ENCODE results near the gene DHRS7C. TPM values are rescaled to one million over a fixed set of nuclear protein-coding genes. Genes with fewer than 3 reads are reported as not detected.
"Not testable (repeated sequence)": the region's sequence is repeated elsewhere in the genome, so short reads cannot be mapped to it uniquely, and the experiment has no call there.

Gene DHRS7C
- total RNA-seq, 2 experiments from 2014 or later, result not detected

- CTCF ChIA-PET, result no interaction called here
- H3K4me3 Mint-ChIP-seq, result no peak overlapping the region
- H3K36me3 Mint-ChIP-seq (ENCODE audit: low read depth), result no peaks in the 10 kb centered on the region
- intact Hi-C loops (cut with micrococcal nuclease), result no loop called here
- H3K27ac Mint-ChIP-seq, result no peak overlapping the region
- no peaks in the 10 kb centered on the region for H3K4me1 Mint-ChIP-seq (ENCODE audit: low read depth)
- H3K9me3 Mint-ChIP-seq, result no peaks in the 10 kb centered on the region
- DNase-seq, result no peak
- peaks cover 19% of the 10 kb centered on the region for H3K27me3 Mint-ChIP-seq (ENCODE audit: low read depth)
Observed at GRCh38 chr17:9802294-9802693, 10.9 kb upstream of the DHRS7C start.

DNA sequence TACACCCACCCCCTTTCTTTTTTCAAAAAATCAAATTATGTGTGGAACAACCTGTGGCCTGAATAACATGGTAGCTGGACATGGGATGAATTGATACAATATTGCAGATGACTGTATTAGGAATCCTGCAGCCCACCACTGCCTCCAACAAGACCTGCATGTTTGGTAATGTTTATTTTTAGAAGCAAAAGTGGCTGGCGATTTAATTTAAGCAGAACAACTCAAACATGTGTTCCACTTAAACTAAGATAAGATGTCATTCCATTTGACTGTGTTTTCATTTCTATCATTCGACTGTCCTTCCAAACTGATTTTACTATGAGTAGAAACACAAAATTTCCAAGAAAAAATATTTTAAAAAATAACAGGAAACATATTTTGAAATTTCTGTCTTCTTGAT is 10.1 kb upstream of the DHRS7C start:
- Mint-ChIP-seq H3K4me3 (no peak overlapping the region), H3K36me3 (ENCODE audit: low read depth) (no peaks in the 10 kb centered on the region), H3K4me1 (ENCODE audit: low read depth) (no peaks in the 10 kb centered on the region), H3K27ac (no peak overlapping the region), H3K27me3 (ENCODE audit: low read depth) (peaks cover 20% of the 10 kb centered on the region), H3K9me3 (no peaks in the 10 kb centered on the region)
- no peak for DNase-seq
- CTCF ChIA-PET, result no interaction called here
- intact Hi-C loops (cut with micrococcal nuclease), result no loop called here

DNA sequence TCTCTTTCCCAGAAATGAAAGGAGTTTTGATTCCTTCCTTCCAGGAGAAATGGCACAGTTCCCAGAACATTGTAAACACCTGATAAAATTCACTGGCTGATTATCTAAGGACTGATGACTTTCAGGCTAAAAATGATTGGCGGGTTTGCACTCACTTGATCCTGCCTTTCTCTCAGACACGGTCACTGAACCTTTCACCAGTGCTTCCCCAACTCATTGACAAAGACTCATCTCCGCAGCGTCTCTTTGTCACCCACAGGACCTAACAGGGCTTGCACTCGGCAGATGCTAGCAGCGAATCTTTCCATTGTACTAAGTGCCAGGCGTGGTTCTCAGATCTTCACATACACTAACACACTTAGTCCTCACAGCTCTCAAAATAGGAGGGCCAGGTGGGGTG is 7.3 kb upstream of the DHRS7C start:
- Mint-ChIP-seq H3K27ac (no peak overlapping the region), H3K4me3 (no peak overlapping the region), H3K9me3 (no peaks in the 10 kb centered on the region), H3K4me1 (ENCODE audit: low read depth) (no peaks in the 10 kb centered on the region), H3K36me3 (ENCODE audit: low read depth) (no peaks in the 10 kb centered on the region), H3K27me3 (ENCODE audit: low read depth) (peaks cover 23% of the 10 kb centered on the region)
- intact Hi-C loops (cut with micrococcal nuclease), result no loop called here
- CTCF ChIA-PET, result no interaction called here
- DNase-seq, result no peak

DNA sequence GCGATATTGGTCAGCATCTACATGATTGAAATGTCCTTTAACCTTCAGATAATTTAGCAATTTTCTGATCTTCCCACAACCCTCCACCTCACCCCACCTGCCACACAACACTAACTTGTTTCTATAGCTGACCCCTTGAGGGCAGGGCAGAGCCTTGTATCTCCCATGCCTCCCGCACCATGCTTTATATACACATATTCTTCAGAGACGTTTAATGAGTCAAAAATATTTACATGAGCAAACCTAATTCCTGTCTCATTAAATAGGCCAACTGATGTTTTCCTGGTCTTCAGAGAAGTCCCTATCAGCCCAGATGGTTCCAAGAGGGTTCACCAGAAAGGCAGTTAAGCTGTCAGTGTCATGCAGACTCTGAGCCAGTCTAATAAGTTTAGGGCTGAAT is 6.6 kb upstream of the DHRS7C start:
- H3K4me3 Mint-ChIP-seq, result no peak overlapping the region
- intact Hi-C loops (cut with micrococcal nuclease), result no loop called here
- DNase-seq, result no peak
- no peaks in the 10 kb centered on the region for H3K4me1 Mint-ChIP-seq (ENCODE audit: low read depth)
- no peaks in the 10 kb centered on the region for H3K36me3 Mint-ChIP-seq (ENCODE audit: low read depth)
- peaks cover 22% of the 10 kb centered on the region for H3K27me3 Mint-ChIP-seq (ENCODE audit: low read depth)
- CTCF ChIA-PET, result no interaction called here
- no peak overlapping the region for H3K27ac Mint-ChIP-seq
- no peaks in the 10 kb centered on the region for H3K9me3 Mint-ChIP-seq

- H3K27ac Mint-ChIP-seq, result no peak overlapping the region
- no peak overlapping the region for H3K4me3 Mint-ChIP-seq
- H3K9me3 Mint-ChIP-seq, result no peaks in the 10 kb centered on the region
- H3K4me1 Mint-ChIP-seq (ENCODE audit: low read depth), result no peaks in the 10 kb centered on the region
- H3K36me3 Mint-ChIP-seq (ENCODE audit: low read depth), result no peaks in the 10 kb centered on the region
- intact Hi-C loops (cut with micrococcal nuclease), result no loop called here
- DNase-seq, result no peak
- H3K27me3 Mint-ChIP-seq (ENCODE audit: low read depth), result peaks cover 13% of the 10 kb centered on the region
- CTCF ChIA-PET, result no interaction called here
Observed at GRCh38 chr17:9792181-9792840, 919 bp upstream of the DHRS7C start.

DNA sequence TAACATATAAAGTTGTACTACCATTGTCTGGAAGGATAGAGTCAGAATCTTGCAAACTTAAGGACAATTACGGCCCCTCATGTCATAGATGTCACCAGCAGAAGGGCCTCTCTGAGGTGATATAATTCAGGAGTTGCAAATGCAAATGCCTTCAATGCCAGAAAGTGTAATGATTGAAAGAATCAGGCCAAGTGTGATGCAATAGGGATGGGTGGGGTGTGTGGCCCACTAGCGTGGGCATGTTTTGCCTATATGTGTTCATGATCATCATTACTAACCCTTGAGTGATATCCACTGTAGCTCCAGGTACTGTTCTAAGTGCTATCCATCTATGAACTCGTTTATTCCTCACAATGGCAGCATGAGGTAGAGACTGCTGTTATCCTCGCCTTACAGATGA is 1.1 kb downstream of the DHRS7C start:
- DNase-seq, result no peak
- no peaks in the 10 kb centered on the region for H3K4me1 Mint-ChIP-seq (ENCODE audit: low read depth)
- no peak overlapping the region for H3K4me3 Mint-ChIP-seq
- CTCF ChIA-PET, result no interaction called here
- intact Hi-C loops (cut with micrococcal nuclease), result no loop called here
- no peak overlapping the region for H3K27ac Mint-ChIP-seq
- H3K9me3 Mint-ChIP-seq, result no peaks in the 10 kb centered on the region
- no peaks in the 10 kb centered on the region for H3K36me3 Mint-ChIP-seq (ENCODE audit: low read depth)
- peaks cover 5% of the 10 kb centered on the region for H3K27me3 Mint-ChIP-seq (ENCODE audit: low read depth)

- Mint-ChIP-seq H3K27me3 (ENCODE audit: low read depth) (peaks cover 5% of the 10 kb centered on the region), H3K4me1 (ENCODE audit: low read depth) (no peaks in the 10 kb centered on the region), H3K4me3 (no peak overlapping the region), H3K9me3 (no peaks in the 10 kb centered on the region), H3K27ac (no peak overlapping the region), H3K36me3 (ENCODE audit: low read depth) (no peaks in the 10 kb centered on the region)
- DNase-seq, result no peak
- CTCF ChIA-PET, result no interaction called here
- intact Hi-C loops (cut with micrococcal nuclease), result no loop called here
Observed at GRCh38 chr17:9788601-9789000, 2.8 kb downstream of the DHRS7C start.

DNA sequence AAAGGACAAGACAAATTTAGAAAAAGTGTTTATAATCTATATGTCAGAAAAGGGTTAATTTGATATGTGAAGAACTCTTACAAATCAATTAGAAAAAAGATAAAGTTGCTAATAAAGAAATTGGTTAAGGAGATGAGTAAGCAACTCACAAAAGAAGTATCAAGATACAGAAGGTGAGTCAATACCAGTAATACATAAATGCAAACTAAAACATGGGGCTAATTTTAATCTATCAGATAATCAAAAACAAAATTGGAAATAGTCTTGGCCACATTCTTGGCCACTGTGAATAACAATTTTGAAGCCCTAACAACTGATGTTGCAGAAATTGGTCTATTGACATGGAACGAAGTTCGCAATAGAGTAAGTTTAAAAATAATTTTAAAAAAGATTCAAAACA is 6.8 kb downstream of the DHRS7C start:
- Mint-ChIP-seq H3K9me3 (no peaks in the 10 kb centered on the region), H3K36me3 (ENCODE audit: low read depth) (no peaks in the 10 kb centered on the region), H3K27ac (no peak overlapping the region), H3K27me3 (ENCODE audit: low read depth) (peaks cover 13% of the 10 kb centered on the region), H3K4me1 (ENCODE audit: low read depth) (no peaks in the 10 kb centered on the region), H3K4me3 (no peak overlapping the region)
- CTCF ChIA-PET, result no interaction called here
- intact Hi-C loops (cut with micrococcal nuclease), result no loop called here
- DNase-seq, result no peak

DNA sequence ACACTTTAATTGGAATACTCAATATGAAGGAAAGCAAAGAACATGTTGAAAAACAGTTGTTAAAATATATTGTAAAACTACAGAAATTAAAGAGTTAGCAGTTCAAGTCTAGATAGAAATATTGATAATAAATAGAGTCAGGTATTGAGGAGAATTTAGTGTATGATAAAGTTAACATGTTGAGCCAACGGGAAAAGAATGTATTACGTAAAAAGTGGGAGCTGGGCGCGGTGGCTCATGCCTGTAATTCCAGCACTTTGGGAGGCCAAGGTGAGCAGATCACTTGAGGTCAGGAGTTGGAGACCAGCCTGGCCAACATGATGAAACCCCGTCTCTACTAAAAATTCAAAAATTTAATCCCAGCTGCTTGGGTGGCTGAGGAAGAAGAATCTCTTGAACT is 7.9 kb downstream of the DHRS7C start:
- H3K4me1 Mint-ChIP-seq (ENCODE audit: low read depth); H3K36me3 Mint-ChIP-seq (ENCODE audit: low read depth); DNase-seq; H3K27ac Mint-ChIP-seq; H3K9me3 Mint-ChIP-seq; CTCF ChIA-PET; intact Hi-C loops (cut with micrococcal nuclease); H3K4me3 Mint-ChIP-seq: not testable (repeated sequence)
- peaks cover 10% of the 10 kb centered on the region for H3K27me3 Mint-ChIP-seq (ENCODE audit: low read depth)

DNA sequence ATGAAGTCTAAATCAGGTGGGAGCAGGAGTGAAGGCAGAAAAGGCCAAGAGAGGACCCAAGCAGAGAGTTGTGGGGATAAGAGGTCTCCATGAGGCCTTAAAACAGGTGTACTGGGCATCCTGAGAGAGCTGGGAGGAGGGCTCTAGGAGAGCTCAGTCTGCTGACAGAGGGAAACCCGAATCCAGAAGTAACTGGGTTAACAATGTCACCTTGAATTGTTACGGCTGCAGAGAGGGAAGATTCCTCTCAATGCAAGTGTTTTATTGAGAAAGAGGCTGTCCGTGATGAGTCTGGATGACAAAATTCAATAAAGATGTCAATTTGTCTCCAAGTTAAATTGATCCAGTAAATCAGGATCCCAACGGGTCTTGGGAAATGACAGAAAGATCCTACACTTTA is 8.3 kb downstream of the DHRS7C start:
- Mint-ChIP-seq H3K9me3 (no peaks in the 10 kb centered on the region), H3K27me3 (ENCODE audit: low read depth) (peaks cover 10% of the 10 kb centered on the region), H3K27ac (no peak overlapping the region), H3K36me3 (ENCODE audit: low read depth) (no peaks in the 10 kb centered on the region), H3K4me3 (no peak overlapping the region), H3K4me1 (ENCODE audit: low read depth) (no peaks in the 10 kb centered on the region)
- DNase-seq, result no peak
- intact Hi-C loops (cut with micrococcal nuclease), result no loop called here
- CTCF ChIA-PET, result no interaction called here

GRCh38 chr17:9780552-9780951 is 10.8 kb downstream of the DHRS7C start:
- Mint-ChIP-seq H3K27ac (no peak overlapping the region), H3K36me3 (ENCODE audit: low read depth) (no peaks in the 10 kb centered on the region), H3K27me3 (ENCODE audit: low read depth) (peaks cover 13% of the 10 kb centered on the region), H3K4me3 (no peak overlapping the region), H3K4me1 (ENCODE audit: low read depth) (no peaks in the 10 kb centered on the region), H3K9me3 (no peaks in the 10 kb centered on the region)
- CTCF ChIA-PET, result no interaction called here
- no peak for DNase-seq
- intact Hi-C loops (cut with micrococcal nuclease), result no loop called here

GRCh38 chr17:9776911-9777310 is 14.5 kb downstream of the DHRS7C start:
- CTCF ChIA-PET, result no interaction called here
- Mint-ChIP-seq H3K27me3 (ENCODE audit: low read depth) (peaks cover 5% of the 10 kb centered on the region), H3K9me3 (no peaks in the 10 kb centered on the region), H3K27ac (no peak overlapping the region), H3K36me3 (ENCODE audit: low read depth) (no peaks in the 10 kb centered on the region), H3K4me1 (ENCODE audit: low read depth) (no peaks in the 10 kb centered on the region), H3K4me3 (no peak overlapping the region)
- intact Hi-C loops (cut with micrococcal nuclease), result no loop called here
- DNase-seq, result no peak

DNA sequence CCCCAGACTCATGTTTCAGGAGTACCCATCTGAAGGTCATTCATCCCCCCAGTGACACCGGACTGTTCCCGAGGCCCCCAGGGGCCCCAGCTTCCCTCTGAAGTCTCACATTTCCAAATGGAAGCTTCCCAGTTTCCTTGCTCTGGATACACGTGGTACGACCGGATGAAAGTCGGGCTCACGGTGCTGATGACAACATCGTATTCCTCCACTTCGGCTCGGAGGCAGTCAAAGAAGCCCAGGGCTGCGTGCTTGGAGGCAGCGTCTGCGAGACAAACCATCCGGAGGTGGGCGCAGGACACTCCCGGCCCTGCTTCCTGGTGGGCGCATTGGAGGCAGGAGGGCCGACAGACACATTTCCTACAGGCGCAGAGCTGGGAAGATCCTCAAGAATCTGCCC is 18.7 kb downstream of the DHRS7C start:
- no peaks in the 10 kb centered on the region for H3K4me1 Mint-ChIP-seq (ENCODE audit: low read depth)

DNA sequence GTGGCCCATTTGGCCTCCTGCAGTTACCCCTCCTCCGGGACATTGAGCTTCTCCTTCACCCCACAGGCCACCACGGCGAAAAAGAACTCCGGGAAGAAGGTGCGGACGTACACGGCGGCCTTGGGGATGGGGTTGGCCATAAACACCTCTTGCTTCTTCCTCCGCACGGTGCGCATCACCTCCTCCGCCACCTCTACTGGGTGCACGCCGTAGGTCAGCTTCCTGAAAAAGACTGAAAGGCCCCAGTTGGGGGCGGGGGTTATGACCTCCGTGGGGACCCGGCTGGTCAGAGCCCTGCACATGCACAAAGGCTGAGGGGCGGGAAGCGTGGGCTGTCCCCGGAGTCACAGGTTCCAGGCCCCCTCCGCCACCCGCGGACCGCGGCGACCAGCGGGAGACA is 19.9 kb downstream of the DHRS7C start:
- Mint-ChIP-seq H3K9me3 (no peaks in the 10 kb centered on the region), H3K4me1 (ENCODE audit: low read depth) (no peaks in the 10 kb centered on the region), H3K4me3 (no peak overlapping the region), H3K36me3 (ENCODE audit: low read depth) (no peaks in the 10 kb centered on the region), H3K27ac (no peak overlapping the region), H3K27me3 (ENCODE audit: low read depth) (peaks cover 4% of the 10 kb centered on the region)
- CTCF ChIA-PET, result no interaction called here
- no peak for DNase-seq
- intact Hi-C loops (cut with micrococcal nuclease), result no loop called here

More for the DNA sequence above, 18.7 kb downstream of the DHRS7C start:
- peaks cover 6% of the 10 kb centered on the region for H3K27me3 Mint-ChIP-seq (ENCODE audit: low read depth)
- CTCF ChIA-PET, result interaction anchor here (1.1 kb wide), 1 partner anchor 178 kb away, joined by 3 read pairs; no protein-coding TSS in a partner anchor
- H3K27ac Mint-ChIP-seq, result no peak overlapping the region
- H3K36me3 Mint-ChIP-seq (ENCODE audit: low read depth), result no peaks in the 10 kb centered on the region
- no peak overlapping the region for H3K4me3 Mint-ChIP-seq
- intact Hi-C loops (cut with micrococcal nuclease), result no loop called here
- no peaks in the 10 kb centered on the region for H3K9me3 Mint-ChIP-seq
- DNase-seq, result no peak

All from activated naive CD4-positive, alpha-beta T cell treated with anti-CD3 and anti-CD28 coated beads for 36 hours (primary cell).